ENCODE data around the gene C17orf75.

DNA sequence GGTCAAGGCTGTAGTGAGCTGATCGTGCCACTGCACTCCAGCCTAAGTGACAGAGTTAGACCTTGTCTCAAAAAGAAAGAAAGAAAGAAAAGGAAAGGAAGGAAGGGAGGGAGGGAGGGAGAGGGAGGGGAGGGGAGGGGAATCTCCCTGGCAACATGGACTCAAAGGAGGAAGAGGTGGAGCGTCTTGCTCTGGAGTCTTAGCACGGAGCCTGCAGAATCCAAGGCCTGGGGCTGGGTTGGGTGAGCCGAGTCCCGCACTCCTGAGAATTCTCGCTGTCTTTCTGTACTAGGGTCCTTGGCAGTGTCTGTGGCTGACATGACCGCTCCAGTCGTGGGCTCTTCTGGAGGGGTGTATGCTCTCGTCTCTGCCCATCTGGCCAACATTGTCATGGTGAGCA, 36.9 kb downstream of the C17orf75 start:
- no peak for TF ChIP-seq TAF1 (IDR thresholded peaks at IDR 0.05; ENCODE audit: low read depth, low read length)
- TF ChIP-seq CREB1 (IDR thresholded peaks at IDR 0.05): no peak
- no peak for TF ChIP-seq POU5F1 (IDR thresholded peaks at IDR 0.05; ENCODE audit: low read depth, low read length)
- no peak for TF ChIP-seq MAFK (IDR thresholded peaks at IDR 0.05; ENCODE audit: low read depth, low read length)
- no peak for TF ChIP-seq SRF (IDR thresholded peaks at IDR 0.05; ENCODE audit: low read depth, low read length)
- TF ChIP-seq, protein P1, sequence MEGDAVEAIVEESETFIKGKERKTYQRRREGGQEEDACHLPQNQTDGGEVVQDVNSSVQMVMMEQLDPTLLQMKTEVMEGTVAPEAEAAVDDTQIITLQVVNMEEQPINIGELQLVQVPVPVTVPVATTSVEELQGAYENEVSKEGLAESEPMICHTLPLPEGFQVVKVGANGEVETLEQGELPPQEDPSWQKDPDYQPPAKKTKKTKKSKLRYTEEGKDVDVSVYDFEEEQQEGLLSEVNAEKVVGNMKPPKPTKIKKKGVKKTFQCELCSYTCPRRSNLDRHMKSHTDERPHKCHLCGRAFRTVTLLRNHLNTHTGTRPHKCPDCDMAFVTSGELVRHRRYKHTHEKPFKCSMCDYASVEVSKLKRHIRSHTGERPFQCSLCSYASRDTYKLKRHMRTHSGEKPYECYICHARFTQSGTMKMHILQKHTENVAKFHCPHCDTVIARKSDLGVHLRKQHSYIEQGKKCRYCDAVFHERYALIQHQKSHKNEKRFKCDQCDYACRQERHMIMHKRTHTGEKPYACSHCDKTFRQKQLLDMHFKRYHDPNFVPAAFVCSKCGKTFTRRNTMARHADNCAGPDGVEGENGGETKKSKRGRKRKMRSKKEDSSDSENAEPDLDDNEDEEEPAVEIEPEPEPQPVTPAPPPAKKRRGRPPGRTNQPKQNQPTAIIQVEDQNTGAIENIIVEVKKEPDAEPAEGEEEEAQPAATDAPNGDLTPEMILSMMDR (IDR thresholded peaks at IDR 0.05; ENCODE audit: control extremely low read depth in 1 of 3, insufficient read depth in 1 of 3, low read depth in 1 of 3, low read length in 3 of 3): no peak
- no peak for TF ChIP-seq EP300 (IDR thresholded peaks at IDR 0.05; ENCODE audit: borderline replicate concordance in 1 of 2, low read depth in 2 of 2, low read length in 2 of 2)
- no peak for TF ChIP-seq JUND (IDR thresholded peaks at IDR 0.05; ENCODE audit: low read length)
- no peak for TF ChIP-seq POLR2A (IDR thresholded peaks at IDR 0.05; ENCODE audit: control extremely low read depth in 1 of 2, low read depth in 2 of 2, low read length in 2 of 2)
- TF ChIP-seq EGR1 (IDR thresholded peaks at IDR 0.05; ENCODE audit: borderline replicate concordance, low read depth, low read length): no peak
